Osteocyte (in vitro differentiated cells): ENCODE measurements around the gene ITGB4. TPM values are rescaled to one million over a fixed set of nuclear protein-coding genes. Genes with fewer than 3 reads are reported as not detected.
A peak's percentile ranks its signal among the peaks of the same experiment; 100 is the strongest.

Source experiments
- DNase-seq: peaks from one replicate; pipeline ENCODE4 v3.0.0; 2021; ENCODE audit warnings: mixed read lengths; ENCODE audit not compliant: unreplicated experiment; ENCODE audit errors: extremely low spot score
- H3K27ac Mint-ChIP-seq: one replicate; pipeline ENCODE4 v1.8.0; 2021; ENCODE audit warnings: mild to moderate bottlenecking, mixed read lengths; ENCODE audit not compliant: unreplicated experiment
- H3K27me3 Mint-ChIP-seq: one replicate; pipeline ENCODE4 v1.8.0; 2021; ENCODE audit warnings: mixed read lengths; ENCODE audit not compliant: unreplicated experiment
- H3K36me3 Mint-ChIP-seq: one replicate; pipeline ENCODE4 v1.8.0; 2021; ENCODE audit warnings: mixed read lengths; ENCODE audit not compliant: unreplicated experiment
- H3K4me1 Mint-ChIP-seq: one replicate; pipeline ENCODE4 v1.8.0; 2021; ENCODE audit warnings: mixed read lengths; ENCODE audit not compliant: unreplicated experiment
- H3K4me3 Mint-ChIP-seq: one replicate; pipeline ENCODE4 v1.8.0; 2021; ENCODE audit warnings: mild to moderate bottlenecking, moderate library complexity, mixed read lengths; ENCODE audit not compliant: unreplicated experiment
- H3K9me3 Mint-ChIP-seq: one replicate; pipeline ENCODE4 v1.8.0; 2021; ENCODE audit warnings: mixed read lengths; ENCODE audit not compliant: unreplicated experiment
- CTCF ChIP-seq: fragments of 200-600 bp; sonication (generic); IDR thresholded peaks from 2 replicates; pipeline ENCODE4 v1.5.0; 2021; ENCODE audit warnings: antibody characterized with exemption, mild to moderate bottlenecking, moderate library complexity
- total RNA-seq: library from RNA; stranded (reverse); gene quantifications from 2 replicates; pipeline ENCODE4 v1.2.1, GENCODE V29; 2021

Gene ITGB4
- total RNA-seq, 1 donor from 2014 or later, result 460 TPM

DNA sequence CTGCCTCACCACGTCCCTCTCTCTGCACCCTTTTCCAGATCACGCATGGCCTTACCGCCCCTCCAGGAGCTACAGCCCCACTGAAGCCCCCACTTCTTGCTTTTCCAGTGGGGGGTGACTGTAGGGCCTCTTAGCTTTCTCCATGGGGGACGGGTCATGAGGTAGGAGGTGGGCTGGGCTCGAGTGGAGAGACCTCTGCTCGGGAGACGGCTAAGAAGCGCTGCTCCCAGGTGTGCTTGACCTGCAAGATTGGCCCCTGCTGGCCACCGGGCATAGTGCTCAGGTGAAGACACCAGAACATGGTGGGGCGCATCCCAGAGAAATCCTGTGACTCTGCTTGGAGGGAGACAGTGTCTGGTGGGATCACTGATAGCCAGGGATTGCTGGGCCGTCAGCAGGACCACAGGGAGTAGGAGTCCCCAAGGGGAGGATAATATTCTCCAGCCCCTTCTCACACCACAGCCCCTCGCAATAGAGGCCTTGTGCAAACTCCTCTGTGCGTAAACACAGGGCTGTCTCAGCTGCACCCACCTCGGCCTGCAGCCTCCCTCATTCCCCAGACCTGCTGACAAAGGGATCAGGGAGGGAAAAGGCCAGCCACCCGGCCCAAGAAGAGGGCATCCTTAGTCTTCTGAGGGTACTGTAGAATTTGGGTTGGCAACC lies 52.7 kb downstream of the ITGB4 start:
- no peak for DNase-seq
- no peak for TF ChIP-seq CTCF
- Mint-ChIP-seq H3K27ac (no peak overlapping the region), H3K9me3 (no peaks in the 10 kb centered on the region), H3K36me3 (peaks cover 29% of the 10 kb centered on the region), H3K27me3 (no peaks in the 10 kb centered on the region), H3K4me1 (peaks cover 29% of the 10 kb centered on the region), H3K4me3 (no peak overlapping the region)

- no peaks in the 10 kb centered on the region for H3K9me3 Mint-ChIP-seq
- H3K4me3 Mint-ChIP-seq, result no peak overlapping the region
- no peak for DNase-seq
- peaks cover 29% of the 10 kb centered on the region for H3K36me3 Mint-ChIP-seq
- H3K4me1 Mint-ChIP-seq, result peaks cover 29% of the 10 kb centered on the region
- TF ChIP-seq CTCF, result no peak
- H3K27ac Mint-ChIP-seq, result peak overlapping the region; percentile 80
- H3K27me3 Mint-ChIP-seq, result no peaks in the 10 kb centered on the region
Measured at GRCh38 chr17:75774471-75774990, 53.3 kb downstream of the ITGB4 start.

GRCh38 chr17:75774991-75775668 lies 53.9 kb downstream of the ITGB4 start:
- Mint-ChIP-seq H3K4me3 (no peak overlapping the region), H3K9me3 (no peaks in the 10 kb centered on the region), H3K27me3 (no peaks in the 10 kb centered on the region), H3K4me1 (peaks cover 32% of the 10 kb centered on the region), H3K27ac (peak overlapping the region; percentile 80), H3K36me3 (peaks cover 29% of the 10 kb centered on the region)
- no peak for DNase-seq
- TF ChIP-seq CTCF, result no peak

- Mint-ChIP-seq H3K36me3 (peaks cover 29% of the 10 kb centered on the region), H3K27me3 (no peaks in the 10 kb centered on the region), H3K4me3 (peak overlapping the region; percentile 92), H3K9me3 (no peaks in the 10 kb centered on the region), H3K4me1 (peaks cover 32% of the 10 kb centered on the region), H3K27ac (peak overlapping the region; percentile 80)
- DNase-seq, result no peak
- no peak for TF ChIP-seq CTCF
Measured at GRCh38 chr17:75776386-75777295, 55.4 kb downstream of the ITGB4 start.
